PFSK-1 (cell line): ENCODE results near the gene LEMD2.

Experiments used
- FOXP2 ChIP-seq: optimal IDR thresholded peaks from 2 replicates; pipeline ENCODE3; 2011; ENCODE audit warnings: borderline replicate concordance, control low read depth, inconsistent platforms; ENCODE audit not compliant: insufficient read depth; ENCODE audit errors: extremely low read length, extremely low read depth
- POLR2AphosphoS5 ChIP-seq: IDR thresholded peaks from 2 replicates; pipeline ENCODE4 v1.6.1; 2012; ENCODE audit warnings: low read depth, mild to moderate bottlenecking, control low read depth, low read length, moderate library complexity
- REST ChIP-seq, 2 experiments: IDR thresholded peaks; 2 replicates each; pipeline versions ENCODE4 v1.6.1 to v1.8.0; 2011 to 2012; ENCODE audit warnings: low read depth in 2 of 2, low read length in 2 of 2, control low read depth in 1 of 2, inconsistent platforms in 1 of 2, mild to moderate bottlenecking in 1 of 2, moderate library complexity in 1 of 2; ENCODE audit not compliant: insufficient read depth in 1 of 2
- SIN3A ChIP-seq: IDR thresholded peaks from 2 replicates; pipeline ENCODE4 v1.6.1; 2012; ENCODE audit warnings: mild to moderate bottlenecking, low read length, moderate library complexity, borderline replicate concordance; ENCODE audit not compliant: insufficient read depth
- TAF1 ChIP-seq: IDR thresholded peaks from 2 replicates; pipeline ENCODE4 v1.6.1; 2012; ENCODE audit warnings: low read length, control low read depth, borderline replicate concordance; ENCODE audit not compliant: insufficient read depth

The LEMD2 gene

GRCh38 chr6:33833599-33833998 is 44.7 kb upstream of the LEMD2 start:
- TF ChIP-seq REST (IDR thresholded peaks at IDR 0.05; ENCODE audit: insufficient read depth in 1 of 2, low read depth in 2 of 2, low read length in 2 of 2), result no peak
- TF ChIP-seq FOXP2, result no peak
- no peak for TF ChIP-seq POLR2AphosphoS5
- no peak for TF ChIP-seq TAF1
- no peak for TF ChIP-seq SIN3A

DNA sequence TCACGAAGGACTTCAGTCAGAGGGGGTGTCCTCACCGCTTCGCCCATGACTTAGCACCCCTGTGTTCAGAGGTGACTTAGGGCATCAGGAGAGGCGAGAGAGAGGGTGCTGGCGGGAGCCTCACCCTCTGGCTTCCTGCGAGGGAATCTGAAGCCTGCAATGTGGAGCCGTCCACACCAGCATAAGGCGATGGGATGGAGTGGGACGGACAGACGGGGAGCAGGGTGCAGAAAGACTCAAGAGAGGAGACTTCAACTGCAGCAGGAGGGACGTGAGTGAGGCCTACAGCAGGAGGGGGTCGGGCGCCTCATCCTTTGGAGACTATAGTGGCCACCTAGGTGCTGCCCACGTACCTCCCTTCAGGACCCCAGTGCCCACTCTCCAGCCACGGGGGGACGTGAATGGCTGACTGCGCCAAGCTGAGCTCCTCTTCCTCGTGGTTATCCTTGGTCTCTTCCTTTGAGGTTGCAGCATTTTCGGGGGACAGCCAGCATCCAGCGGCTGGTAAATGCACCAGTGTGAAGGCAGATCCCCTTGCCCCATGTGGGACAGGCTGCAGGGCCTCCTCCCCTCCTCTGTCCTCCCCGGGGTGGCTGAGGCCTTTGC is 41.8 kb upstream of the LEMD2 start:
- TF ChIP-seq SIN3A, result no peak
- no peak for TF ChIP-seq FOXP2
- TF ChIP-seq POLR2AphosphoS5, result no peak
- TF ChIP-seq TAF1, result no peak
- TF ChIP-seq REST (IDR thresholded peaks at IDR 0.05; ENCODE audit: insufficient read depth in 1 of 2, low read depth in 2 of 2, low read length in 2 of 2), result no peak

- TF ChIP-seq FOXP2 (no peak), POLR2AphosphoS5 (no peak), TAF1 (no peak), SIN3A (no peak), REST (IDR thresholded peaks at IDR 0.05; ENCODE audit: insufficient read depth in 1 of 2, low read depth in 2 of 2, low read length in 2 of 2) (no peak)
These were observed 40.1 kb upstream of the LEMD2 start for GRCh38 chr6:33828764-33829731.

DNA sequence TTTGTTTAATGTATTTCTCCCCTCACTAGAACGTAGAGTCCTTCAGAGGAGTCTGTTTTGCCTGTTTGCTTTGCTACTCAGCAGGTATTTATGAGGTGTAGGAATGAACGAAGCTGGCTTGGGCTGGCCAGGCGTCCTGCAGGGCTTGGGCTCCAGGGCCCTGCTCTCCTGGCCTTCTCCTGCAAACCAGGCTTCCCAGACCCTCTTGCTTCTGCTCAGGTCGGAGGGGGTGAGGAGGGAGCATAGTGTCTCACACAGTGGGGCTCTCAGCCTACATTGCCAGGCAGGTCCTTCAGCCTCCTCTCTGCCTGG is 39.5 kb upstream of the LEMD2 start:
- TF ChIP-seq POLR2AphosphoS5 (no peak), SIN3A (no peak), FOXP2 (no peak), TAF1 (no peak), REST (IDR thresholded peaks at IDR 0.05; ENCODE audit: insufficient read depth in 1 of 2, low read depth in 2 of 2, low read length in 2 of 2) (no peak)
